K562 (cell line): ENCODE data around the gene SCG3. TPM values are rescaled to one million over a fixed set of nuclear protein-coding genes. Genes with fewer than 3 reads are reported as not detected.

Experiments
- CEBPG ChIP-seq, 3 experiments: fragments of 200-800 bp in 1 of 3; sonication (Bioruptor generic) in 1 of 3; sonication (generic) in 1 of 3; formaldehyde crosslinking in 1 of 3; IDR thresholded peaks in 2 of 3; conservative IDR thresholded peaks in 1 of 3; 2 replicates each; pipeline versions ENCODE4 v1.6.1 to v1.8.0; 2016 to 2022; ENCODE audit warnings: missing compliant biosample characterization in 2 of 3, missing genetic modification characterization in 2 of 3, mild to moderate bottlenecking in 1 of 3, missing genetic modification reagents in 1 of 3
- CHD1 ChIP-seq: fragments of 200-600 bp; sonication (generic); IDR thresholded peaks from one replicate; pipeline ENCODE4 v1.6.1; 2012; ENCODE audit warnings: mild to moderate bottlenecking, moderate library complexity, low read length, inconsistent platforms
- E2F3 ChIP-seq: fragments of 250-450 bp; sonication (Bioruptor Pico); IDR thresholded peaks from 2 replicates; pipeline ENCODE4 v1.4.0; 2020; ENCODE audit warnings: mild to moderate bottlenecking
- FOXP1 ChIP-seq: sonication (generic); formaldehyde crosslinking; IDR thresholded peaks from 2 replicates; pipeline ENCODE4 v1.8.0; 2022; ENCODE audit warnings: mild to moderate bottlenecking, missing genetic modification reagents
- GTF2E2 ChIP-seq: fragments of 200-800 bp; sonication (Bioruptor generic); IDR thresholded peaks from 2 replicates; pipeline ENCODE4 v1.6.1; 2016; ENCODE audit warnings: missing genetic modification characterization, missing compliant biosample characterization
- HOXB6 ChIP-seq: fragments of 250-450 bp; sonication (Bioruptor Pico); IDR thresholded peaks from 2 replicates; pipeline ENCODE4 v1.5.1; 2022; ENCODE audit warnings: mild to moderate bottlenecking, borderline replicate concordance
- KLF1 ChIP-seq: fragments of 450-650 bp; IDR thresholded peaks from 2 replicates; pipeline ENCODE4 v1.6.1; 2016; ENCODE audit warnings: missing genetic modification characterization, missing compliant biosample characterization
- SMARCC2 ChIP-seq: fragments of 450-650 bp; IDR thresholded peaks from 2 replicates; pipeline ENCODE4 v1.6.1; 2017; ENCODE audit warnings: antibody characterized with exemption, moderate library complexity, mild to moderate bottlenecking, low read depth
- TSC22D4 ChIP-seq: fragments of 450-650 bp; IDR thresholded peaks from 2 replicates; pipeline ENCODE4 v1.6.1; 2016; ENCODE audit warnings: missing genetic modification characterization, missing biosample characterization, control low read depth
- ZNF140 ChIP-seq: fragments of 250-450 bp; sonication (Bioruptor Pico); IDR thresholded peaks from 2 replicates; pipeline ENCODE4 v1.8.0; 2021; ENCODE audit warnings: moderate library complexity, mild to moderate bottlenecking, inconsistent platforms
- ZNF445 ChIP-seq: fragments of 250-450 bp; sonication (Bioruptor Pico); IDR thresholded peaks from 2 replicates; pipeline ENCODE4 v1.4.0; 2020; ENCODE audit warnings: low read depth, mild to moderate bottlenecking, moderate library complexity
- polyA plus RNA-seq, 8 experiments: library from polyadenylated mRNA; depleted of rRNA in 4 of 8; stranded (reverse) in 5 of 8; unstranded in 3 of 8; fragments of >200 nt; fragmentation: Nextera tagmentation in 2 of 8; fragmentation: Illumina TruSeq in 1 of 8; extraction: Ambion mirVana in 2 of 8; extraction: Trizol in 1 of 8; gene quantifications; 2 replicates each; pipeline versions ENCODE4 v1.2.1 to v1.2.3, GENCODE V29; 2011 to 2014; ENCODE audit warnings: inconsistent platforms in 1 of 8, missing spikeins in 1 of 8
- total RNA-seq, 7 experiments: library from RNA; depleted of rRNA in 6 of 7; stranded (reverse); fragments of >200 nt in 6 of 7; fragmentation: Illumina TruSeq in 2 of 7; extraction: Trizol in 2 of 7; gene quantifications; 2 replicates each; pipeline versions ENCODE4 v1.2.1 to v1.2.3, GENCODE V29; 2011 to 2021; ENCODE audit warnings: low replicate concordance in 1 of 7
- TF ChIP-seq, protein P1 (sequence below): fragments of 450-650 bp; formaldehyde crosslinking; IDR thresholded peaks from 2 replicates; pipeline ENCODE4 v1.4.0; 2020; ENCODE audit warnings: mild to moderate bottlenecking
- TF ChIP-seq, protein P2 (sequence below): fragments of 450-650 bp; IDR thresholded peaks from 2 replicates; pipeline ENCODE4 v1.7.1; 2018; ENCODE audit warnings: mild to moderate bottlenecking, low read depth; ENCODE audit not compliant: partially characterized antibody
- TF ChIP-seq, protein P3 (sequence below): fragments of 250-450 bp; sonication (Bioruptor Pico); IDR thresholded peaks from 2 replicates; pipeline ENCODE4 v1.4.0; 2020
- TF ChIP-seq, protein P4 (sequence below): fragments of 250-450 bp; sonication (Bioruptor Pico); IDR thresholded peaks from 2 replicates; pipeline ENCODE4 v1.5.0; 2022; ENCODE audit warnings: mild to moderate bottlenecking

The SCG3 gene
- total and polyA plus RNA-seq, 9 of the 15 experiments (the other 6 are each of a cell fraction or from before 2014, with no cell fraction given): 13.0 to 43.8 (median 21.0) TPM

DNA sequence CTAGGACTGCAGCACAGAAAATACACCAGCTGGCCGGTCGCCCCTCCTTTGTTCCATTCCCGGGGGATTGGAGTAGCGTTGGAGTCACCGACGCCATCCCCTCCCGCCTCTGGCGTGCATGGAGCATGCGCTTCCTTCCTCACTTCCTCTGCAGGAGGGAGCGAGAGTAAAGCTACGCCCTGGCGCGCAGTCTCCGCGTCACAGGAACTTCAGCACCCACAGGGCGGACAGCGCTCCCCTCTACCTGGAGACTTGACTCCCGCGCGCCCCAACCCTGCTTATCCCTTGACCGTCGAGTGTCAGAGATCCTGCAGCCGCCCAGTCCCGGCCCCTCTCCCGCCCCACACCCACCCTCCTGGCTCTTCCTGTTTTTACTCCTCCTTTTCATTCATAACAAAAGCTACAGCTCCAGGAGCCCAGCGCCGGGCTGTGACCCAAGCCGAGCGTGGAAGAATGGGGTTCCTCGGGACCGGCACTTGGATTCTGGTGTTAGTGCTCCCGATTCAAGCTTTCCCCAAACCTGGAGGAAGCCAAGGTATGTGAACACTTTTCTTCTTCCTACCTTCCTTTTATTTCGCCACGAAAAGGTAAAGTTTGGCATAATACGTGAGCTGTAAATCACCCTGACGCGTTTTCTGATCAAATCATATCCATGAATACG, at the start of gene SCG3 (continued):
- TF ChIP-seq, protein P1, sequence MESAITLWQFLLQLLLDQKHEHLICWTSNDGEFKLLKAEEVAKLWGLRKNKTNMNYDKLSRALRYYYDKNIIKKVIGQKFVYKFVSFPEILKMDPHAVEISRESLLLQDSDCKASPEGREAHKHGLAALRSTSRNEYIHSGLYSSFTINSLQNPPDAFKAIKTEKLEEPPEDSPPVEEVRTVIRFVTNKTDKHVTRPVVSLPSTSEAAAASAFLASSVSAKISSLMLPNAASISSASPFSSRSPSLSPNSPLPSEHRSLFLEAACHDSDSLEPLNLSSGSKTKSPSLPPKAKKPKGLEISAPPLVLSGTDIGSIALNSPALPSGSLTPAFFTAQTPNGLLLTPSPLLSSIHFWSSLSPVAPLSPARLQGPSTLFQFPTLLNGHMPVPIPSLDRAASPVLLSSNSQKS (CRISPR knock-in tag): no peak
- TF ChIP-seq CEBPG (CRISPR knock-in tag; IDR thresholded peaks at IDR 0.05) (no peak; the same call in 1 of the 2 replicates), CEBPG (tag; conservative IDR thresholded peaks at IDR 0.05 in 1 of 2, IDR thresholded peaks at IDR 0.05 in 1 of 2) (no peak), CHD1 (no peak), GTF2E2 (tag) (no peak), E2F3 (CRISPR knock-in tag) (peak; percentile 78; the same call in 1 of the 2 replicates), ZNF140 (CRISPR knock-in tag) (no peak), TSC22D4 (tag) (no peak), HOXB6 (no peak), KLF1 (no peak), ZNF445 (no peak), FOXP1 (peak; percentile 96), SMARCC2 (peak; percentile 32; the same call in 1 of the 2 replicates)
- TF ChIP-seq, protein P2, sequence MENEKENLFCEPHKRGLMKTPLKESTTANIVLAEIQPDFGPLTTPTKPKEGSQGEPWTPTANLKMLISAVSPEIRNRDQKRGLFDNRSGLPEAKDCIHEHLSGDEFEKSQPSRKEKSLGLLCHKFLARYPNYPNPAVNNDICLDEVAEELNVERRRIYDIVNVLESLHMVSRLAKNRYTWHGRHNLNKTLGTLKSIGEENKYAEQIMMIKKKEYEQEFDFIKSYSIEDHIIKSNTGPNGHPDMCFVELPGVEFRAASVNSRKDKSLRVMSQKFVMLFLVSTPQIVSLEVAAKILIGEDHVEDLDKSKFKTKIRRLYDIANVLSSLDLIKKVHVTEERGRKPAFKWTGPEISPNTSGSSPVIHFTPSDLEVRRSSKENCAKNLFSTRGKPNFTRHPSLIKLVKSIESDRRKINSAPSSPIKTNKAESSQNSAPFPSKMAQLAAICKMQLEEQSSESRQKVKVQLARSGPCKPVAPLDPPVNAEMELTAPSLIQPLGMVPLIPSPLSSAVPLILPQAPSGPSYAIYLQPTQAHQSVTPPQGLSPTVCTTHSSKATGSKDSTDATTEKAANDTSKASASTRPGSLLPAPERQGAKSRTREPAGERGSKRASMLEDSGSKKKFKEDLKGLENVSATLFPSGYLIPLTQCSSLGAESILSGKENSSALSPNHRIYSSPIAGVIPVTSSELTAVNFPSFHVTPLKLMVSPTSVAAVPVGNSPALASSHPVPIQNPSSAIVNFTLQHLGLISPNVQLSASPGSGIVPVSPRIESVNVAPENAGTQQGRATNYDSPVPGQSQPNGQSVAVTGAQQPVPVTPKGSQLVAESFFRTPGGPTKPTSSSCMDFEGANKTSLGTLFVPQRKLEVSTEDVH: no peak
- TF ChIP-seq, protein P3, sequence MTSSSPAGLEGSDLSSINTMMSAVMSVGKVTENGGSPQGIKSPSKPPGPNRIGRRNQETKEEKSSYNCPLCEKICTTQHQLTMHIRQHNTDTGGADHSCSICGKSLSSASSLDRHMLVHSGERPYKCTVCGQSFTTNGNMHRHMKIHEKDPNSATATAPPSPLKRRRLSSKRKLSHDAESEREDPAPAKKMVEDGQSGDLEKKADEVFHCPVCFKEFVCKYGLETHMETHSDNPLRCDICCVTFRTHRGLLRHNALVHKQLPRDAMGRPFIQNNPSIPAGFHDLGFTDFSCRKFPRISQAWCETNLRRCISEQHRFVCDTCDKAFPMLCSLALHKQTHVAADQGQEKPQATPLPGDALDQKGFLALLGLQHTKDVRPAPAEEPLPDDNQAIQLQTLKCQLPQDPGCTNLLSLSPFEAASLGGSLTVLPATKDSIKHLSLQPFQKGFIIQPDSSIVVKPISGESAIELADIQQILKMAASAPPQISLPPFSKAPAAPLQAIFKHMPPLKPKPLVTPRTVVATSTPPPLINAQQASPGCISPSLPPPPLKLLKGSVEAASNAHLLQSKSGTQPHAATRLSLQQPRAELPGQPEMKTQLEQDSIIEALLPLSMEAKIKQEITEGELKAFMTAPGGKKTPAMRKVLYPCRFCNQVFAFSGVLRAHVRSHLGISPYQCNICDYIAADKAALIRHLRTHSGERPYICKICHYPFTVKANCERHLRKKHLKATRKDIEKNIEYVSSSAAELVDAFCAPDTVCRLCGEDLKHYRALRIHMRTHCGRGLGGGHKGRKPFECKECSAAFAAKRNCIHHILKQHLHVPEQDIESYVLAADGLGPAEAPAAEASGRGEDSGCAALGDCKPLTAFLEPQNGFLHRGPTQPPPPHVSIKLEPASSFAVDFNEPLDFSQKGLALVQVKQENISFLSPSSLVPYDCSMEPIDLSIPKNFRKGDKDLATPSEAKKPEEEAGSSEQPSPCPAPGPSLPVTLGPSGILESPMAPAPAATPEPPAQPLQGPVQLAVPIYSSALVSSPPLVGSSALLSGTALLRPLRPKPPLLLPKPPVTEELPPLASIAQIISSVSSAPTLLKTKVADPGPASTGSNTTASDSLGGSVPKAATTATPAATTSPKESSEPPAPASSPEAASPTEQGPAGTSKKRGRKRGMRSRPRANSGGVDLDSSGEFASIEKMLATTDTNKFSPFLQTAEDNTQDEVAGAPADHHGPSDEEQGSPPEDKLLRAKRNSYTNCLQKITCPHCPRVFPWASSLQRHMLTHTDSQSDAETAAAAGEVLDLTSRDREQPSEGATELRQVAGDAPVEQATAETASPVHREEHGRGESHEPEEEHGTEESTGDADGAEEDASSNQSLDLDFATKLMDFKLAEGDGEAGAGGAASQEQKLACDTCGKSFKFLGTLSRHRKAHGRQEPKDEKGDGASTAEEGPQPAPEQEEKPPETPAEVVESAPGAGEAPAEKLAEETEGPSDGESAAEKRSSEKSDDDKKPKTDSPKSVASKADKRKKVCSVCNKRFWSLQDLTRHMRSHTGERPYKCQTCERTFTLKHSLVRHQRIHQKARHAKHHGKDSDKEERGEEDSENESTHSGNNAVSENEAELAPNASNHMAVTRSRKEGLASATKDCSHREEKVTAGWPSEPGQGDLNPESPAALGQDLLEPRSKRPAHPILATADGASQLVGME (CRISPR knock-in tag): 0 out of 2 replicates have a peak, but pooled peaks have one; percentile 11
- TF ChIP-seq, protein P4, sequence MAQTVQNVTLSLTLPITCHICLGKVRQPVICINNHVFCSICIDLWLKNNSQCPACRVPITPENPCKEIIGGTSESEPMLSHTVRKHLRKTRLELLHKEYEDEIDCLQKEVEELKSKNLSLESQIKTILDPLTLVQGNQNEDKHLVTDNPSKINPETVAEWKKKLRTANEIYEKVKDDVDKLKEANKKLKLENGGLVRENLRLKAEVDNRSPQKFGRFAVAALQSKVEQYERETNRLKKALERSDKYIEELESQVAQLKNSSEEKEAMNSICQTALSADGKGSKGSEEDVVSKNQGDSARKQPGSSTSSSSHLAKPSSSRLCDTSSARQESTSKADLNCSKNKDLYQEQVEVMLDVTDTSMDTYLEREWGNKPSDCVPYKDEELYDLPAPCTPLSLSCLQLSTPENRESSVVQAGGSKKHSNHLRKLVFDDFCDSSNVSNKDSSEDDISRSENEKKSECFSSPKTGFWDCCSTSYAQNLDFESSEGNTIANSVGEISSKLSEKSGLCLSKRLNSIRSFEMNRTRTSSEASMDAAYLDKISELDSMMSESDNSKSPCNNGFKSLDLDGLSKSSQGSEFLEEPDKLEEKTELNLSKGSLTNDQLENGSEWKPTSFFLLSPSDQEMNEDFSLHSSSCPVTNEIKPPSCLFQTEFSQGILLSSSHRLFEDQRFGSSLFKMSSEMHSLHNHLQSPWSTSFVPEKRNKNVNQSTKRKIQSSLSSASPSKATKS (CRISPR knock-in tag): no peak
